ENCODE measurements around the gene NUDT17.
A peak's percentile ranks its signal among the peaks of the same experiment; 100 is the strongest.

Gene NUDT17

DNA sequence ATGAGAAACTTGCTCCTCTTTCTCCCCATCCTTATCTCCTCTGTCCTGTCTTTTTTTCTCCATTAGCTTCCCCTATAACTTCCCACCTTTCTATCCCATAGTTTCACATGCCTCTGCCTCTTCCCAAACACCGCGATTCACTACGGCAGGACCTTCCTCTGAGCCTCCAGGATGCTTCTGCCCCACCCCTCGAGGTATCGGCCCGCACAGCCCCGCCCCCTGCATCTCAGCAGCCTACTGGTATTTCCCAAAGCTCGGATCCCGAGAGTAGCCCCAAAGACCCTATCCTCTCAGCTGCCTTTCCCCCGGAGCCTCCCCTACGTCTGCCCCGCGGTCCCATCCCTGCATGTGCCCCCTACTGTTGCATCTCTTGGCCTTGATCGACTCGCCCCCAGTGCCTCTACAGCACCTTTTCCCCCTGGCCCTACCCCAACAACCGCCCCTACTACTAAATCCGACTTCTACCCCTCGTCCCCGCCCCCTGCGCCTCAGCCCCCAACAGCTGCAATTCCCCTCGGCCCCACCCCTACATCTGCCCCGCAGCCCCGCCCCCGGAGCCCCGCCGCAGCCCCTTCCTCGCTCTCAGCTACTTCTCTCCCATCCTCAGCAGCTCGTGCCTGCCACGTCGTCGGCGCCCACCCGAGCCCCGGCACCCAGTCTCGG lies 12.9 kb downstream of the NUDT17 start:
- Histone ChIP-seq H2AFZ (ENCODE audit: low read depth, low read length) (peak overlapping the region; percentile 84), H3K9ac (ENCODE audit: low read depth, low read length) (peak overlapping the region; percentile 62), H3K4me2 (ENCODE audit: insufficient read depth, low read length) (peak overlapping the region; percentile 79), H3K4me3 (ENCODE audit: low read depth in 1 of 2, low read length in 2 of 2) (peak overlapping the region; percentile 31 to 70; a peak in 3 of 4 replicates), H3K4me1 (ENCODE audit: insufficient read depth, low read length) (peaks cover 18% of the 10 kb centered on the region), H3K36me3 (ENCODE audit: insufficient read depth, low read length) (peaks cover 32% of the 10 kb centered on the region), H4K20me1 (ENCODE audit: insufficient read depth, low read length) (no peaks in the 10 kb centered on the region; the same call in 1 of the 2 replicates), H3K79me2 (ENCODE audit: insufficient read depth, low read length) (peaks cover 7% of the 10 kb centered on the region), H3K9me3 (ENCODE audit: insufficient read depth, low read length, severe bottlenecking) (no peaks in the 10 kb centered on the region), H3K27ac (ENCODE audit: low read length) (peak overlapping the region; percentile 70), H3K27me3 (ENCODE audit: insufficient read depth, low read length, poor library complexity) (peaks cover 2% of the 10 kb centered on the region)
- TF ChIP-seq EZH2 (IDR thresholded peaks at IDR 0.05; ENCODE audit: borderline replicate concordance, low read depth, low read length, severe bottlenecking) = no peak
- TF ChIP-seq, protein P1, sequence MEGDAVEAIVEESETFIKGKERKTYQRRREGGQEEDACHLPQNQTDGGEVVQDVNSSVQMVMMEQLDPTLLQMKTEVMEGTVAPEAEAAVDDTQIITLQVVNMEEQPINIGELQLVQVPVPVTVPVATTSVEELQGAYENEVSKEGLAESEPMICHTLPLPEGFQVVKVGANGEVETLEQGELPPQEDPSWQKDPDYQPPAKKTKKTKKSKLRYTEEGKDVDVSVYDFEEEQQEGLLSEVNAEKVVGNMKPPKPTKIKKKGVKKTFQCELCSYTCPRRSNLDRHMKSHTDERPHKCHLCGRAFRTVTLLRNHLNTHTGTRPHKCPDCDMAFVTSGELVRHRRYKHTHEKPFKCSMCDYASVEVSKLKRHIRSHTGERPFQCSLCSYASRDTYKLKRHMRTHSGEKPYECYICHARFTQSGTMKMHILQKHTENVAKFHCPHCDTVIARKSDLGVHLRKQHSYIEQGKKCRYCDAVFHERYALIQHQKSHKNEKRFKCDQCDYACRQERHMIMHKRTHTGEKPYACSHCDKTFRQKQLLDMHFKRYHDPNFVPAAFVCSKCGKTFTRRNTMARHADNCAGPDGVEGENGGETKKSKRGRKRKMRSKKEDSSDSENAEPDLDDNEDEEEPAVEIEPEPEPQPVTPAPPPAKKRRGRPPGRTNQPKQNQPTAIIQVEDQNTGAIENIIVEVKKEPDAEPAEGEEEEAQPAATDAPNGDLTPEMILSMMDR (IDR thresholded peaks at IDR 0.05; ENCODE audit: borderline replicate concordance, extremely low read depth, low read length, poor library complexity, severe bottlenecking) = no peak
- peak; percentile 86 for DNase-seq
- ATAC-seq (ENCODE audit: insufficient read depth, low read depth) = peak; percentile 65

- H3K4me2 ChIP-seq (ENCODE audit: insufficient read depth, low read length) = peak within 1 kb of the TSS; percentile 79
- H3K27ac ChIP-seq (ENCODE audit: low read length) = peak within 1 kb of the TSS; percentile 70
- peaks cover 8% of the 10 kb centered on the region for H3K27me3 ChIP-seq (ENCODE audit: insufficient read depth, low read length, poor library complexity)
- H3K9ac ChIP-seq (ENCODE audit: low read depth, low read length) = peak within 1 kb of the TSS; percentile 62
- H4K20me1 ChIP-seq (ENCODE audit: insufficient read depth, low read length) = no peaks in the 10 kb centered on the region; the same call in 1 of the 2 replicates
- H3K79me2 ChIP-seq (ENCODE audit: insufficient read depth, low read length) = peaks cover 7% of the 10 kb centered on the region
- H3K4me1 ChIP-seq (ENCODE audit: insufficient read depth, low read length) = peaks cover 18% of the 10 kb centered on the region
- peak within 1 kb of the TSS; percentile 84 for H2AFZ ChIP-seq (ENCODE audit: low read depth, low read length)
- peak within 1 kb of the TSS; percentile 31 to 70; a peak in 3 of 4 replicates for H3K4me3 ChIP-seq (ENCODE audit: low read depth in 1 of 2, low read length in 2 of 2)
- no peaks in the 10 kb centered on the region for H3K9me3 ChIP-seq (ENCODE audit: insufficient read depth, low read length, severe bottlenecking)
- H3K36me3 ChIP-seq (ENCODE audit: insufficient read depth, low read length) = peaks cover 25% of the 10 kb centered on the region
- no peak for TF ChIP-seq EZH2 (IDR thresholded peaks at IDR 0.05; ENCODE audit: borderline replicate concordance, low read depth, low read length, severe bottlenecking)
- TF ChIP-seq, protein P1 (IDR thresholded peaks at IDR 0.05; ENCODE audit: borderline replicate concordance, extremely low read depth, low read length, poor library complexity, severe bottlenecking) = no peak
- DNase-seq = peak; percentile 87
- ATAC-seq (ENCODE audit: insufficient read depth, low read depth) = peak; percentile 87
These were observed 13.6 kb downstream of the NUDT17 start, which contains the start of gene PIAS3 for GRCh38 chr1:145858901-145859490. Gene PIAS3 (minus strand): TSS chr1:145859081. CDS start chr1:145858990, 91 bp downstream.

DNA sequence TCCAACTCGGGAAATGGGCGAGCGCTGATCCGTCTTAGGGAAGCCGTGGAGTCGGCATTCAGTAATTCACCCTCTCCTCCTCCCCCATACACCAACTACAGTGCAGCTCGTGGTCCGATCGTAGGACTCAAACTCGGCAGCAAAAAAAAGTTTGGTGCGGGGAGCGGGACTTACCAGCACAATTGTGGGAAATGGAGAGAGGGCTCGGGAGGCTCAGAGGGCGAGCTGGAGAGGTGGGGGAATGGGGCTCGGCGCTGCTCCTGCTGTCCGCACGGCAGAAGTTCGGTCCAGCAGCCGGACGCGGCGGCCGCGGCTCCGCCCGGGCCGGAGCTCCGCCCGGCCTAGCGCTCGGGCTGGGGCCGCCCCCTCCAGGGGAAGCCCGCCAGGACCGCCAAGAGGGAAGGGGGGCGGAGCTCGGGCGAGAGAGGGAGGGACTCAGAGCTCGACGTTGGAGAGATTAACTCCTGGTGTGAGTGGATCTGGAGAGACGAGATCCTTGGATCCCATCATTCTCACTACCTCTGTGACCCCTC lies 14.1 kb downstream of the NUDT17 start:
- Histone ChIP-seq H3K9ac (ENCODE audit: low read depth, low read length) (peak overlapping the region; percentile 62), H3K79me2 (ENCODE audit: insufficient read depth, low read length) (peaks cover 7% of the 10 kb centered on the region), H3K4me3 (ENCODE audit: low read depth in 1 of 2, low read length in 2 of 2) (peak overlapping the region; percentile 31 to 70; a peak in 3 of 4 replicates), H3K4me1 (ENCODE audit: insufficient read depth, low read length) (peaks cover 18% of the 10 kb centered on the region), H3K27me3 (ENCODE audit: insufficient read depth, low read length, poor library complexity) (peaks cover 8% of the 10 kb centered on the region), H3K4me2 (ENCODE audit: insufficient read depth, low read length) (peak overlapping the region; percentile 79), H3K9me3 (ENCODE audit: insufficient read depth, low read length, severe bottlenecking) (no peaks in the 10 kb centered on the region), H3K27ac (ENCODE audit: low read length) (peak overlapping the region; percentile 55), H4K20me1 (ENCODE audit: insufficient read depth, low read length) (no peaks in the 10 kb centered on the region; the same call in 1 of the 2 replicates), H2AFZ (ENCODE audit: low read depth, low read length) (peak overlapping the region; percentile 77), H3K36me3 (ENCODE audit: insufficient read depth, low read length) (peaks cover 20% of the 10 kb centered on the region)
- no peak for TF ChIP-seq EZH2 (IDR thresholded peaks at IDR 0.05; ENCODE audit: borderline replicate concordance, low read depth, low read length, severe bottlenecking)
- TF ChIP-seq, protein P1 (IDR thresholded peaks at IDR 0.05; ENCODE audit: borderline replicate concordance, extremely low read depth, low read length, poor library complexity, severe bottlenecking) = no peak
- peak; percentile 85 for DNase-seq
- ATAC-seq (ENCODE audit: insufficient read depth, low read depth) = peak; percentile 71

Data from DND-41 (cell line).